Nephron progenitor cell (in vitro differentiated cells): ENCODE measurements around the gene MTTP.

Source experiments
- DNase-seq: peaks from one replicate; pipeline ENCODE4 v3.0.0; 2021
- H3K27ac Mint-ChIP-seq: 2 replicates; pipeline ENCODE4 v1.8.0; 2021; ENCODE audit warnings: mild to moderate bottlenecking, moderate library complexity, mixed read lengths
- H3K27me3 Mint-ChIP-seq: 2 replicates; pipeline ENCODE4 v1.8.0; 2021; ENCODE audit warnings: mild to moderate bottlenecking, low read depth, mixed read lengths; ENCODE audit not compliant: poor library complexity
- H3K36me3 Mint-ChIP-seq: 2 replicates; pipeline ENCODE4 v1.8.0; 2021; ENCODE audit warnings: low read depth, mixed read lengths
- H3K4me1 Mint-ChIP-seq: 2 replicates; pipeline ENCODE4 v1.8.0; 2021; ENCODE audit warnings: mixed read lengths
- H3K4me3 Mint-ChIP-seq: 2 replicates; pipeline ENCODE4 v1.8.0; 2021; ENCODE audit warnings: mild to moderate bottlenecking, moderate library complexity, mixed read lengths
- H3K9me3 Mint-ChIP-seq: 2 replicates; pipeline ENCODE4 v1.8.0; 2021; ENCODE audit warnings: mild to moderate bottlenecking, moderate library complexity, mixed read lengths
- TF ChIP-seq, protein P1 (sequence below): fragments of 200-600 bp; sonication (generic); IDR thresholded peaks from 2 replicates; pipeline ENCODE4 v1.5.0; 2021; ENCODE audit warnings: antibody characterized with exemption

The MTTP gene

DNA sequence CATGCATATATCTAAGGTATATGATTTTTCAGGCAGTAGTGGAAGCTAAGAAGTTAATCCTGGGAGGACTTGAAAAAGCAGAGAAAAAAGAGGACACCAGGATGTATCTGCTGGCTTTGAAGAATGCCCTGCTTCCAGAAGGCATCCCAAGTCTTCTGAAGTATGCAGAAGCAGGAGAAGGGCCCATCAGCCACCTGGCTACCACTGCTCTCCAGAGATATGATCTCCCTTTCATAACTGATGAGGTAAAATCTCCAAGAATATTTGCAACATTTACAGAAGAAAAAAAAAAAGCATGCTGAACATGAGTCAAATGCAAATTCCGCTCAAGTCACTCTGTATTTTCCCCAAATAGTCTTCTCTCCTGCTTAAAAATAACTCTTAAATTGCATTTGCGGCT is 32.1 kb downstream of the MTTP start:
- Mint-ChIP-seq H3K4me3 (no peak overlapping the region), H3K4me1 (peaks cover 6% of the 10 kb centered on the region), H3K36me3 (no peaks in the 10 kb centered on the region), H3K27ac (no peak overlapping the region), H3K9me3 (no peaks in the 10 kb centered on the region), H3K27me3 (peaks cover 2% of the 10 kb centered on the region)
- TF ChIP-seq, protein P1, sequence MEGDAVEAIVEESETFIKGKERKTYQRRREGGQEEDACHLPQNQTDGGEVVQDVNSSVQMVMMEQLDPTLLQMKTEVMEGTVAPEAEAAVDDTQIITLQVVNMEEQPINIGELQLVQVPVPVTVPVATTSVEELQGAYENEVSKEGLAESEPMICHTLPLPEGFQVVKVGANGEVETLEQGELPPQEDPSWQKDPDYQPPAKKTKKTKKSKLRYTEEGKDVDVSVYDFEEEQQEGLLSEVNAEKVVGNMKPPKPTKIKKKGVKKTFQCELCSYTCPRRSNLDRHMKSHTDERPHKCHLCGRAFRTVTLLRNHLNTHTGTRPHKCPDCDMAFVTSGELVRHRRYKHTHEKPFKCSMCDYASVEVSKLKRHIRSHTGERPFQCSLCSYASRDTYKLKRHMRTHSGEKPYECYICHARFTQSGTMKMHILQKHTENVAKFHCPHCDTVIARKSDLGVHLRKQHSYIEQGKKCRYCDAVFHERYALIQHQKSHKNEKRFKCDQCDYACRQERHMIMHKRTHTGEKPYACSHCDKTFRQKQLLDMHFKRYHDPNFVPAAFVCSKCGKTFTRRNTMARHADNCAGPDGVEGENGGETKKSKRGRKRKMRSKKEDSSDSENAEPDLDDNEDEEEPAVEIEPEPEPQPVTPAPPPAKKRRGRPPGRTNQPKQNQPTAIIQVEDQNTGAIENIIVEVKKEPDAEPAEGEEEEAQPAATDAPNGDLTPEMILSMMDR, result no peak
- DNase-seq, result no peak

DNA sequence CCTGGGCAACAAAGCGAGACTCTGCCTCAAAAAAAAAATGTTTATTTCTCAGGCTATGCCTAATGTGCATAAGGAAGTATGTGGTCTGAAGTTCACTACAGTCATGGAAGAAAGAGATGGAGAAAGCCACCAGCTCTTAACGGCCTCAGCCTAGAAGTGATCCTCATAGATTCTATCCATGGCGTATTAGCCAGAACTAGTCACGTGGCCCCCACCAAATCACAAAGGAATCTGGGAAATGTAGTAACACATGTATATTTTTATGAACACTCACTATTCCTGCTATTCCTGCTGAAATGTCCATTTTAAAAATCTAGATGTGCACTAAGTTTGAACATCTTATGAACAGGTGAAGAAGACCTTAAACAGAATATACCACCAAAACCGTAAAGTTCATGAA is 33.8 kb downstream of the MTTP start:
- Mint-ChIP-seq H3K27me3 (peaks cover 2% of the 10 kb centered on the region), H3K27ac (no peak overlapping the region), H3K4me1 (peaks cover 6% of the 10 kb centered on the region), H3K9me3 (no peaks in the 10 kb centered on the region), H3K36me3 (no peaks in the 10 kb centered on the region), H3K4me3 (no peak overlapping the region)
- TF ChIP-seq, protein P1, result no peak
- DNase-seq, result no peak

DNA sequence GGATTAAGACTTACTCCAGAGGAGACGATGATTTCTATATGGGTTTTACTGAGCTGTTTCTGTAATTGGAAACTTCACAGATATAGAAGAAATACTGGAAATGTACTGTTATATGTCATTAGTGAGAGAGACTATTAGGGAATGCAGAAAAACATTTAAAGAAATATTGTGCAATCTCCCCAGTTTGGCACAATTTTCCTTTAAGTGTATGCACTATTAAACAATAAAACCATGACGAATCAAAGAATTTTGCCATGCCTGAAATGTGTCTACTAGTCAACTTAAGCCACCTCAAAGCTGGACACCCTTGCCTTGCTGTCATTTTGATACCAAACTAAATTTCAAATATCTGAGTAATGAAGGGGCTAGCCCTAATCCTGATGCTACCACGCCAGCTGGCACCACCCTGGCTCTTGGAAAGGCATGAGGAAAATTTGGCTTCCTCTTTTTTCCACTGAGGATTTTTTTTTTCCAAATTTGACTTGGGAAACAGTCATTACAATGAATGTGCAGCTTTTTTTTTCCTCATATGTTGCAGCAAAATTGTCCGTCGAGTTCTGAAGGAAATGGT is 36.1 kb downstream of the MTTP start:
- Mint-ChIP-seq H3K4me3 (no peak overlapping the region), H3K9me3 (no peaks in the 10 kb centered on the region), H3K36me3 (no peaks in the 10 kb centered on the region), H3K4me1 (peaks cover 6% of the 10 kb centered on the region), H3K27me3 (no peaks in the 10 kb centered on the region), H3K27ac (no peak overlapping the region)
- DNase-seq, result no peak
- TF ChIP-seq, protein P1, result no peak

DNA sequence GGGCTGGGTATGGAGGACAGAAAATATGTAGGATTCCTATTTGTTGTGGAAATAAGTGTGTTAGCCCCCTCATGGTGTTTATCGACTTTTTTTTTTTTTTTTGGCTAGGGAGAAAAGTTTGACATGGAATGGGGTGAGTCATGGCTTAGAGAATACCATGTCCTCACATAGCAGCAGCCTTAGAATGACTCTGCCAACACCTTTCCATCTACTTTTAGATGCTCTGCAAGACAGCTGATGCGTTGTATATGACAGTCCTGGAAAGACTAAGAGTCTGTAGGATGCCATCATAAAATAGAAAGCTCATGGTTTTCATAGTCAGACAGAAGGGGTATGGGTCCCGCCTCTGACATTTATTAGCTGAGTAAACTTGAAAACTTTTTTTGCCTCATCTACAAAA is 37.7 kb downstream of the MTTP start:
- DNase-seq, result no peak
- H3K4me1 Mint-ChIP-seq, result peaks cover 4% of the 10 kb centered on the region
- H3K9me3 Mint-ChIP-seq, result no peaks in the 10 kb centered on the region
- H3K27me3 Mint-ChIP-seq, result no peaks in the 10 kb centered on the region
- no peak overlapping the region for H3K27ac Mint-ChIP-seq
- H3K4me3 Mint-ChIP-seq, result no peak overlapping the region
- H3K36me3 Mint-ChIP-seq, result no peaks in the 10 kb centered on the region
- TF ChIP-seq, protein P1, result no peak

DNA sequence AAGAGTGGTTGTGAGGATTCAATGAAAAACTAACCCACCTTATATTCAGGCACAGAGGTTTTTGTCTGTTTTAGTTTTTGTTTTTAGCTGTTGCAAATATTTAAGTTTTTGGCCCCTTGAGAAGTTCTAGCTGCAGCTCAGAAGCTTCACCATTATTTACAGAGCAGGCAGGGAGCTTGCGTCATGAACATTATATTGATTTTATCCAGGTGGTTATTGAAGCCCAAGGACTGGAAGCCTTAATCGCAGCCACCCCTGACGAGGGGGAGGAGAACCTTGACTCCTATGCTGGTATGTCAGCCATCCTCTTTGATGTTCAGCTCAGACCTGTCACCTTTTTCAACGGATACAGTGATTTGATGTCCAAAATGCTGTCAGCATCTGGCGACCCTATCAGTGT is 38.1 kb downstream of the MTTP start:
- H3K27ac Mint-ChIP-seq, result no peak overlapping the region
- no peak overlapping the region for H3K4me3 Mint-ChIP-seq
- no peaks in the 10 kb centered on the region for H3K4me1 Mint-ChIP-seq
- TF ChIP-seq, protein P1, result no peak
- no peaks in the 10 kb centered on the region for H3K27me3 Mint-ChIP-seq
- no peaks in the 10 kb centered on the region for H3K9me3 Mint-ChIP-seq
- no peak for DNase-seq
- no peaks in the 10 kb centered on the region for H3K36me3 Mint-ChIP-seq

DNA sequence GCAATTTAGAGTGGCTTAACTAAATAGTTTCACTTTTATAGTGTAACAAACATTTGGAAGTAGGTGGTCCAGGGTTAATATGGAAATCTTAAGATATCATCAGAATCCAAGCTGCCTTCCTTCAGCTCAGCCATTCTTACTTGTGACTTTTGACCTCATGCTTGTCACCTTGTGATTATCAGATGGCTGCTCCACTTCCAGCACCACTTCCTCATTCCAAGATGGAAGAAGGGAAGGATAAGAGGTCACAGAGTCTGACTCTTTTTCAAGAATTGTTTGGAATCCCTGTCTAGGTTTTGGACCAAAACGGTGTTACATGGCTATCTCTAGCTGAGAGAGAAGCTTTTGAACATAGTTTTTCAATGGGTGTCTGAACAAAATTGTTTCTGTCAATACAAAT is 39.9 kb downstream of the MTTP start:
- Mint-ChIP-seq H3K27ac (no peak overlapping the region), H3K36me3 (no peaks in the 10 kb centered on the region), H3K4me3 (no peak overlapping the region), H3K27me3 (no peaks in the 10 kb centered on the region), H3K9me3 (no peaks in the 10 kb centered on the region), H3K4me1 (no peaks in the 10 kb centered on the region)
- TF ChIP-seq, protein P1, result no peak
- DNase-seq, result no peak
